MG63 (cell line): Measurements from ENCODE around the gene PAPOLA. TPM values are rescaled to one million over a fixed set of nuclear protein-coding genes. Genes with fewer than 3 reads are reported as not detected.

ENCODE experiments used
- DNase-seq: peaks from one replicate; pipeline ENCODE4 v3.0.0-alpha.2; 2020
- H3K27me3 ChIP-seq: fragments of 250-450 bp; sonication (Bioruptor Pico); 2 replicates; pipeline ENCODE4 v1.5.1; 2020; ENCODE audit warnings: mild to moderate bottlenecking, moderate library complexity
- H3K36me3 ChIP-seq: fragments of 250-450 bp; sonication (Bioruptor Pico); 2 replicates; pipeline ENCODE4 v1.5.1; 2020; ENCODE audit warnings: mild to moderate bottlenecking, moderate library complexity
- H3K4me3 ChIP-seq: fragments of 250-450 bp; sonication (Bioruptor Pico); 2 replicates; pipeline ENCODE4 v1.5.1; 2020; ENCODE audit warnings: mild to moderate bottlenecking, moderate library complexity
- H3K9me3 ChIP-seq: fragments of 250-450 bp; sonication (Bioruptor Pico); 2 replicates; pipeline ENCODE4 v1.5.1; 2020; ENCODE audit warnings: mild to moderate bottlenecking, moderate library complexity
- total RNA-seq: library from RNA; depleted of rRNA; stranded (reverse); fragments of >200 nt; shearing (Covaris generic); gene quantifications from 2 replicates; pipeline ENCODE4 v1.2.3, GENCODE V29; 2014; ENCODE audit warnings: low replicate concordance

The PAPOLA gene
- total RNA-seq, 1 experiment from 2014 or later = 87.4 TPM

- Histone ChIP-seq H3K27me3 (no peaks in the 10 kb centered on the region), H3K36me3 (no peaks in the 10 kb centered on the region), H3K9me3 (no peaks in the 10 kb centered on the region), H3K4me3 (no peak overlapping the region)
- DNase-seq = no peak
Observed at GRCh38 chr14:96588410-96589257, 86.5 kb downstream of the PAPOLA start.

GRCh38 chr14:96589577-96589976, 87.4 kb downstream of the PAPOLA start:
- Histone ChIP-seq H3K9me3 (no peaks in the 10 kb centered on the region), H3K4me3 (no peak overlapping the region), H3K36me3 (no peaks in the 10 kb centered on the region), H3K27me3 (no peaks in the 10 kb centered on the region)
- no peak for DNase-seq

- no peak for DNase-seq
- H3K36me3 ChIP-seq = no peaks in the 10 kb centered on the region
- no peaks in the 10 kb centered on the region for H3K27me3 ChIP-seq
- H3K9me3 ChIP-seq = no peaks in the 10 kb centered on the region
- H3K4me3 ChIP-seq = no peak overlapping the region
Observed at GRCh38 chr14:96590190-96590864, 88.1 kb downstream of the PAPOLA start.

GRCh38 chr14:96592591-96593386, 90.6 kb downstream of the PAPOLA start:
- Histone ChIP-seq H3K9me3 (no peaks in the 10 kb centered on the region), H3K4me3 (no peak overlapping the region), H3K27me3 (no peaks in the 10 kb centered on the region), H3K36me3 (no peaks in the 10 kb centered on the region)
- no peak for DNase-seq

- Histone ChIP-seq H3K27me3 (no peaks in the 10 kb centered on the region), H3K9me3 (no peaks in the 10 kb centered on the region), H3K36me3 (no peaks in the 10 kb centered on the region), H3K4me3 (no peak overlapping the region)
- no peak for DNase-seq
Observed at GRCh38 chr14:96594961-96595360, 92.8 kb downstream of the PAPOLA start.

- no peak for DNase-seq
- Histone ChIP-seq H3K9me3 (no peaks in the 10 kb centered on the region), H3K4me3 (no peak overlapping the region), H3K27me3 (no peaks in the 10 kb centered on the region), H3K36me3 (no peaks in the 10 kb centered on the region)
Observed at GRCh38 chr14:96597680-96598079, 95.5 kb downstream of the PAPOLA start.

GRCh38 chr14:96598332-96598928, 96.2 kb downstream of the PAPOLA start:
- no peak for DNase-seq
- H3K27me3 ChIP-seq = no peaks in the 10 kb centered on the region

GRCh38 chr14:96599076-96599475, 96.9 kb downstream of the PAPOLA start:
- no peak for DNase-seq
- Histone ChIP-seq H3K4me3 (no peak overlapping the region), H3K36me3 (no peaks in the 10 kb centered on the region), H3K27me3 (no peaks in the 10 kb centered on the region), H3K9me3 (no peaks in the 10 kb centered on the region)

More at GRCh38 chr14:96598332-96598928, 96.2 kb downstream of the PAPOLA start:
- H3K36me3 ChIP-seq = no peaks in the 10 kb centered on the region
- no peak overlapping the region for H3K4me3 ChIP-seq
- no peaks in the 10 kb centered on the region for H3K9me3 ChIP-seq

- DNase-seq = no peak
Observed at GRCh38 chr14:96602186-96602585, 100.0 kb downstream of the PAPOLA start.

GRCh38 chr14:96603350-96604255, 101.4 kb downstream of the PAPOLA start:
- H3K9me3 ChIP-seq = no peaks in the 10 kb centered on the region
- H3K36me3 ChIP-seq = no peaks in the 10 kb centered on the region
- H3K4me3 ChIP-seq = no peak overlapping the region
- DNase-seq = no peak
- H3K27me3 ChIP-seq = no peaks in the 10 kb centered on the region

More at GRCh38 chr14:96602186-96602585, 100.0 kb downstream of the PAPOLA start:
- Histone ChIP-seq H3K27me3 (no peaks in the 10 kb centered on the region), H3K9me3 (no peaks in the 10 kb centered on the region), H3K36me3 (no peaks in the 10 kb centered on the region), H3K4me3 (no peak overlapping the region)

GRCh38 chr14:96614481-96614881, 112.3 kb downstream of the PAPOLA start:
- no peaks in the 10 kb centered on the region for H3K27me3 ChIP-seq
- H3K36me3 ChIP-seq = no peaks in the 10 kb centered on the region
- H3K9me3 ChIP-seq = no peaks in the 10 kb centered on the region
- peak overlapping the region; percentile 11; the same call in 1 of the 2 replicates for H3K4me3 ChIP-seq
- no peak for DNase-seq

GRCh38 chr14:96616161-96616721, 114.1 kb downstream of the PAPOLA start:
- H3K27me3 ChIP-seq = no peaks in the 10 kb centered on the region
- H3K9me3 ChIP-seq = no peaks in the 10 kb centered on the region
- DNase-seq = no peak
- H3K36me3 ChIP-seq = no peaks in the 10 kb centered on the region
- no peak overlapping the region for H3K4me3 ChIP-seq
